CD14-positive monocyte (primary cell): ENCODE data around the gene TSPYL1. TPM values are rescaled to one million over a fixed set of nuclear protein-coding genes. Genes with fewer than 3 reads are reported as not detected.

Source experiments
- DNase-seq, 3 donors: peaks; one replicate each; pipeline ENCODE4 v3.0.0-alpha.2; 2011 to 2022
- H2AFZ ChIP-seq: 2 replicates; pipeline ENCODE4 v1.6.0; 2012; ENCODE audit warnings: mild to moderate bottlenecking, low read depth, low read length, inconsistent platforms; ENCODE audit not compliant: insufficient read depth, poor library complexity, severe bottlenecking
- H3K27ac ChIP-seq, 2 donors: 1 replicate in 1 of 2; 2 replicates in 1 of 2; pipeline ENCODE4 v1.5.1; 2012 to 2013; ENCODE audit warnings: low read length in 2 of 2, control low read depth in 1 of 2, inconsistent platforms in 1 of 2, low read depth in 1 of 2, mild to moderate bottlenecking in 1 of 2
- H3K27me3 ChIP-seq, 2 donors: one replicate each; pipeline versions ENCODE4 v1.6.0 to v1.6.1; 2011 to 2013; ENCODE audit warnings: low read length in 2 of 2; ENCODE audit not compliant: control insufficient read depth in 2 of 2, insufficient read depth in 2 of 2
- H3K36me3 ChIP-seq, 2 donors: replicated peaks in 1 of 2; 1 replicate in 1 of 2; 2 replicates in 1 of 2; pipeline versions ENCODE4 v1.5.1 to v1.6.1; 2012 to 2013; ENCODE audit warnings: low read length in 2 of 2, control low read depth in 1 of 2, inconsistent platforms in 1 of 2, mild to moderate bottlenecking in 1 of 2; ENCODE audit not compliant: insufficient read depth in 2 of 2, control insufficient read depth in 1 of 2
- H3K4me1 ChIP-seq, 2 donors: 1 replicate in 1 of 2; 2 replicates in 1 of 2; pipeline versions ENCODE4 v1.5.1 to v1.6.1; 2012 to 2013; ENCODE audit warnings: low read length in 2 of 2, control low read depth in 1 of 2, inconsistent platforms in 1 of 2, mild to moderate bottlenecking in 1 of 2, moderate library complexity in 1 of 2; ENCODE audit not compliant: insufficient read depth in 2 of 2, control insufficient read depth in 1 of 2
- H3K4me2 ChIP-seq: replicated peaks from 2 replicates; pipeline ENCODE3; 2012; ENCODE audit warnings: low read length, moderate library complexity, mild to moderate bottlenecking; ENCODE audit not compliant: poor library complexity, severe bottlenecking; ENCODE audit errors: extremely low read depth
- H3K4me3 ChIP-seq, 3 experiments: fragments of 200-600 bp in 1 of 3; sonication (generic) in 1 of 3; replicated peaks in 1 of 3; 1 replicate in 2 of 3; 2 replicates in 1 of 3; pipeline ENCODE4 v1.5.1; 2011 to 2013; ENCODE audit warnings: low read length in 3 of 3, mild to moderate bottlenecking in 3 of 3, control low read depth in 2 of 3, low read depth in 2 of 3, inconsistent platforms in 1 of 3, moderate library complexity in 1 of 3
- H3K79me2 ChIP-seq: 2 replicates; pipeline ENCODE4 v1.6.0; 2012; ENCODE audit warnings: mild to moderate bottlenecking, control low read depth, inconsistent platforms, low read length, moderate library complexity; ENCODE audit not compliant: insufficient read depth
- H3K9ac ChIP-seq: 2 replicates; pipeline ENCODE4 v1.6.0; 2017; ENCODE audit warnings: low read length, mild to moderate bottlenecking; ENCODE audit not compliant: insufficient read depth, poor library complexity, severe bottlenecking
- H3K9me3 ChIP-seq, 2 donors: replicated peaks in 1 of 2; 1 replicate in 1 of 2; 2 replicates in 1 of 2; pipeline versions ENCODE4 v1.5.1 to v1.6.1; 2012 to 2013; ENCODE audit warnings: low read length in 2 of 2, control low read depth in 1 of 2; ENCODE audit not compliant: control insufficient read depth in 1 of 2, insufficient read depth in 1 of 2
- H4K20me1 ChIP-seq: 2 replicates; pipeline ENCODE4 v1.6.0; 2012; ENCODE audit warnings: mild to moderate bottlenecking, low read length, control low read depth, moderate library complexity; ENCODE audit not compliant: insufficient read depth
- H3K27ac Mint-ChIP-seq, 7 donors: one replicate each; pipeline ENCODE4 v1.8.0; 2020; ENCODE audit warnings: mild to moderate bottlenecking in 7 of 7, mixed read lengths in 7 of 7, moderate library complexity in 6 of 7, inconsistent platforms in 2 of 7
- H3K27me3 Mint-ChIP-seq, 3 donors: one replicate each; pipeline ENCODE4 v1.8.0; 2021 to 2022; ENCODE audit warnings: low read depth in 3 of 3, mild to moderate bottlenecking in 3 of 3, mixed read lengths in 3 of 3, moderate library complexity in 3 of 3, inconsistent platforms in 1 of 3
- H3K36me3 Mint-ChIP-seq, 2 donors: one replicate each; pipeline ENCODE4 v1.8.0; 2020; ENCODE audit warnings: mixed read lengths in 2 of 2, inconsistent platforms in 1 of 2, mild to moderate bottlenecking in 1 of 2
- H3K4me1 Mint-ChIP-seq: one replicate; pipeline ENCODE4 v1.8.0; 2020; ENCODE audit warnings: mild to moderate bottlenecking, mixed read lengths
- H3K4me3 Mint-ChIP-seq, 2 donors: one replicate each; pipeline ENCODE4 v1.8.0; 2020; ENCODE audit warnings: mild to moderate bottlenecking in 2 of 2, mixed read lengths in 2 of 2, moderate library complexity in 1 of 2
- H3K9me3 Mint-ChIP-seq, 7 donors: one replicate each; pipeline ENCODE4 v1.8.0; 2020 to 2022; ENCODE audit warnings: mixed read lengths in 7 of 7, mild to moderate bottlenecking in 6 of 7, moderate library complexity in 6 of 7, inconsistent platforms in 2 of 7
- WGBS: methylation state at CpG from one replicate; pipeline ENCODE4 v1.1.5; 2013; ENCODE audit warnings: missing lambda C conversion rate; ENCODE audit not compliant: insufficient coverage; 5-methylcytosine and 5-hydroxymethylcytosine counted together
- intact Hi-C, 2 donors: fragments of 100-400 bp; cut with micrococcal nuclease; formaldehyde crosslinking; loops; one replicate each; pipeline versions ENCODE4 v1.15.0 to v1.15.1; 2023
- polyA plus RNA-seq, 3 donors: library from polyadenylated mRNA; depleted of rRNA in 1 of 3; unstranded in 2 of 3; stranded (reverse) in 1 of 3; fragments of 300-500 nt in 2 of 3; fragments of >200 nt in 1 of 3; fragmentation: Illumina TruSeq in 2 of 3; gene quantifications; 1 replicate in 2 of 3; 2 replicates in 1 of 3; pipeline ENCODE4 v1.2.3, GENCODE V29; 2012 to 2021
- TF ChIP-seq, protein P1 (sequence below): fragments of 200-600 bp; IDR thresholded peaks from one replicate; pipeline ENCODE4 v1.8.0; 2022; ENCODE audit warnings: antibody characterized with exemption, mild to moderate bottlenecking

TSPYL1 gene
- polyA plus RNA-seq, 3 donors: 19.6 to 21.0 (median 20.0) TPM

DNA sequence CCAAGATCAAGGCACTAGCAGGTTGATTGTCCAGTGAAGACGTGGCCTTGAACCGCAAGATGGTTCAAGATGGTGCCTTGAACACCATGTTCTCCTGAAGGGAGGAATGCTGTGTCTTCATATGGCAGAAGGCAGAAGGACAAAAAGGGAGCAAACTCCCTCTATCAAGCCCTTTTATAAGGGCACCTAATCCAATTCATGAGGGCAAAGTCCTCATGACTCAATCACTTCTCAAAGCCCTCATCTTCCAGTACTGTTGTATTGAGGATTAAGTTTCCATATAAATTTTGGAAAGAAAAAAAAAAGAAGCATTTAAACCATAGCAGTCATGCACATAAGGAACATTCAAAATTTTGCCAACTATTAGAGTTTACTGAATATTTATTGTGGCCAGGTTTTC lies 29.9 kb upstream of the TSPYL1 start:
- no peaks in the 10 kb centered on the region for H3K27me3 Mint-ChIP-seq
- intact Hi-C loops: no loop called here
- H3K79me2 ChIP-seq: no peaks in the 10 kb centered on the region
- no peaks in the 10 kb centered on the region for H3K9me3 Mint-ChIP-seq
- H3K9me3 ChIP-seq: no peaks in the 10 kb centered on the region
- H3K27ac Mint-ChIP-seq: no peak overlapping the region
- no CpG with 5 or more reads among the region's 2 CpGs for WGBS
- no peak overlapping the region for H3K9ac ChIP-seq
- DNase-seq: no peak
- no peak overlapping the region for H3K27ac ChIP-seq
- H3K4me3 Mint-ChIP-seq: no peak overlapping the region
- no peaks in the 10 kb centered on the region for H3K27me3 ChIP-seq
- H2AFZ ChIP-seq: no peak overlapping the region
- TF ChIP-seq, protein P1, sequence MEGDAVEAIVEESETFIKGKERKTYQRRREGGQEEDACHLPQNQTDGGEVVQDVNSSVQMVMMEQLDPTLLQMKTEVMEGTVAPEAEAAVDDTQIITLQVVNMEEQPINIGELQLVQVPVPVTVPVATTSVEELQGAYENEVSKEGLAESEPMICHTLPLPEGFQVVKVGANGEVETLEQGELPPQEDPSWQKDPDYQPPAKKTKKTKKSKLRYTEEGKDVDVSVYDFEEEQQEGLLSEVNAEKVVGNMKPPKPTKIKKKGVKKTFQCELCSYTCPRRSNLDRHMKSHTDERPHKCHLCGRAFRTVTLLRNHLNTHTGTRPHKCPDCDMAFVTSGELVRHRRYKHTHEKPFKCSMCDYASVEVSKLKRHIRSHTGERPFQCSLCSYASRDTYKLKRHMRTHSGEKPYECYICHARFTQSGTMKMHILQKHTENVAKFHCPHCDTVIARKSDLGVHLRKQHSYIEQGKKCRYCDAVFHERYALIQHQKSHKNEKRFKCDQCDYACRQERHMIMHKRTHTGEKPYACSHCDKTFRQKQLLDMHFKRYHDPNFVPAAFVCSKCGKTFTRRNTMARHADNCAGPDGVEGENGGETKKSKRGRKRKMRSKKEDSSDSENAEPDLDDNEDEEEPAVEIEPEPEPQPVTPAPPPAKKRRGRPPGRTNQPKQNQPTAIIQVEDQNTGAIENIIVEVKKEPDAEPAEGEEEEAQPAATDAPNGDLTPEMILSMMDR: no peak
- peaks cover 4% of the 10 kb centered on the region for H3K4me1 Mint-ChIP-seq
- no peaks in the 10 kb centered on the region for H3K36me3 ChIP-seq
- no peak overlapping the region for H3K4me2 ChIP-seq
- no peaks in the 10 kb centered on the region for H4K20me1 ChIP-seq
- H3K4me1 ChIP-seq: peaks cover 1 to 3% of the 10 kb centered on the region in 2 donors
- H3K4me3 ChIP-seq: no peak overlapping the region
- no peaks in the 10 kb centered on the region for H3K36me3 Mint-ChIP-seq

DNA sequence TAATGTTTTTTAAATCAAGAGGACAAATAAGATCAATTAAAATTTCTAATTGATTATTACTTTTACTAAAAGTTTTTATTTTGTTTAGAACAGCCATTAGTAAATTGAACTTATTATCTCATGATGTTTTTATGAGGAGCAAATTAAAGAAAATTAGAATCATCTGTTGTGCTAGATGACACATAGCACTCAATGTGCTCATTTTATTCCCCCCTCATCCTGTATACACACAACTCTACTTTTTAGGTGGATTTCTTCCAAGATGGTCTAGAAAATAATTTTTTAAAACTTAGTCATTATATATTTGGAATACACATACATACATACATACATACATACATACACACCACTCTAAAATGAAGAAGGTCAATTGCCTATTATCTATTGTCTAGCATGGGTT lies 29.3 kb upstream of the TSPYL1 start:
- Histone ChIP-seq H3K9me3 (no peaks in the 10 kb centered on the region), H3K4me2 (no peak overlapping the region), H4K20me1 (no peaks in the 10 kb centered on the region), H2AFZ (no peak overlapping the region), H3K27ac (no peak overlapping the region), H3K36me3 (no peaks in the 10 kb centered on the region), H3K9ac (no peak overlapping the region), H3K27me3 (no peaks in the 10 kb centered on the region), H3K4me1 (no peaks in the 10 kb centered on the region), H3K4me3 (no peak overlapping the region), H3K79me2 (no peaks in the 10 kb centered on the region)
- Mint-ChIP-seq H3K27me3 (no peaks in the 10 kb centered on the region), H3K4me3 (no peak overlapping the region), H3K4me1 (no peaks in the 10 kb centered on the region), H3K27ac (no peak overlapping the region), H3K9me3 (no peaks in the 10 kb centered on the region), H3K36me3 (no peaks in the 10 kb centered on the region)
- intact Hi-C loops: no loop called here
- TF ChIP-seq, protein P1: no peak
- DNase-seq: no peak
